NCI-H1417 treated with DMSO at 0.1 percent for 48 hours (cell line): ENCODE measurements around the gene GATAD2A.
"Not testable (repeated sequence)": the region's sequence is repeated elsewhere in the genome, so short reads cannot be mapped to it uniquely, and the experiment has no call there.

Source experiments
- DNase-seq: peaks from one replicate; lab custom pipeline; 2025; lab: John Stamatoyannopoulos, UW

The GATAD2A gene

DNA sequence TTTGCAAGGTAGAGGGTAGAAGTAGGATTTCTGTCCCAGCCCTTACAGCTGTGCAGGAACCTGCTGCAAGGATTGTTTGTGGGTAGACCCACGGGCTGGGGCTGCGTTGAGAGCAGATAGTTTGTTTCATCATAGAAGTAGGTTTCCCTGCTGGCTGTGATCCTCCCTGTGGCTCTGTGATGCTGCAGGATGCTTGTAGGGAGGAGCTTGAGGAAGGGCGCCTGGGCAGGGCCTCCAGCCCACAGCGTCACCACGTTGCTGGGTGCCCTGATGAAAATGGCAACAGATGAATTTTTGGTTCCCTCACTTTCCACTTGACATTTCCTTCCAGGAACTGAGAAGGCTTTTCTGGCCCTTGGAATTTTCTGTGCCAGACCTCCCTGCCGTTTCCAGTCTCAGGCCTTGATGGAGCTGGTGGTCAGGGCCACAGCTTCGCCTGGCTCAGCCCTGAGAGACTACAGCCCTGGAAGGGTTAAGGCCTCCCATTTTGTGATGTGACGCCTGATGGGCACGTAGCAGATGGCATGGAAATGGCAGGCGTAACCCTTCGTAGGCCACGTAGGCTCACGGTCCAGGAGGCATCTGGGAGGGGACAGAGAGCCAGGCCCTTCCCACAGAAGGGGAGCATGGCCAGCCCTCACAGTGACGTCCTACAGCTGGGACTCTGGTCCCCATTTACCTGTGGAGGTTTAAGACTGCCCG lies 42.2 kb downstream of the GATAD2A start:
- DNase-seq = no peak

DNA sequence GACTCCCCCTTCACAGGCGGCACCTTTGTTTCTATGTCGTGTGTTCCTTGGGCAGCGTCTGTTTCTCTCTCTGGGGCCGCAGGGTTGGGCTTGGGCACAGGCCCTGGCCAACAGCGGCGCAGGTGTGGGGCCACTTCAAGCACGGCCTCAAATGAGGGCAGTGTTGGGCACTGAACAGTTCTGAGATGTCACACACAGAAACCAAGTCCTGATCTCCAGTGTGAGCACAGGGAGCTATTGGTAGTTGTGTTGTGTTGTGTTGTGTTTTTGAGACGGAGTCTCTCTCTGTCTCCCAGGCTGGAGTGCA lies 42.7 kb downstream of the GATAD2A start:
- DNase-seq = no peak

DNA sequence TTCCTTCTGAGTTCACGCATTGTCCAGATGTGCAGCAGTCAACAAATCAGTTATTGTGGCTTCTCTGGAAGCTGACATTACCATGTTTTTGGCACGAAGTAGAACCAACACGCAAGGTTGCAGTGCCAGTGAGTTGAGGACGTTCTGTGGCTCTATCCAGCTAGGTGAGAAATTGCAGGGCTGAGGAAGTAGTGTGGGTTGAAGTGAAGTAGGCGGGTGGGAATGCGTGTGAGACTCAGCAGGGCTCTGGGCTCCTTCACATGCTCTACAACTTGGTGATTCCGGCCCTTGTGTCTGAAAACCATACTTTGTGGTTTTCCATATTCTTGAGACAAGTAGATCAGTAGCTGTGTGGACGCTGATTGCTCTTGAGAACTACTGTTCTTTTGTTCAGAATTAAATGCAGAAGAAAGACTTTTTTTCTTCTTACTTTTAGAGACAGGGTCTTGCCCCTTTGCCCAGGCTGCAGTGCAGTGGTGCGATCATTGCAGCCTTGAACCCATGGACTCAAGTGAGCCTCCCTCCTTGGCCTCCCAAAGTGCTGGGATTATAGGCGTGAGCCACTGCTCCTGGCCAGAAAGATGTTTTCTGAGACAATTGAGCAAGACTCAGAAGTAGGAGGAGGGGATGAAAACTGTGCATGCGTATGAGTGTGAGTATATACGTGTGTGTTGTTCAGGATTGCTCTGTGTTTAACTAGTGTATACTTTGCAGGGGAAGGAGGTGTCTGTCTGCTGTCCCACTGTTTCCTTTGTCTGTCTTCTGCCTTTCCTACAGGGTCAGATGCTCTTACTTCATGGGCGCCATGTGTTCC lies 46.2 kb downstream of the GATAD2A start:
- no peak for DNase-seq

DNA sequence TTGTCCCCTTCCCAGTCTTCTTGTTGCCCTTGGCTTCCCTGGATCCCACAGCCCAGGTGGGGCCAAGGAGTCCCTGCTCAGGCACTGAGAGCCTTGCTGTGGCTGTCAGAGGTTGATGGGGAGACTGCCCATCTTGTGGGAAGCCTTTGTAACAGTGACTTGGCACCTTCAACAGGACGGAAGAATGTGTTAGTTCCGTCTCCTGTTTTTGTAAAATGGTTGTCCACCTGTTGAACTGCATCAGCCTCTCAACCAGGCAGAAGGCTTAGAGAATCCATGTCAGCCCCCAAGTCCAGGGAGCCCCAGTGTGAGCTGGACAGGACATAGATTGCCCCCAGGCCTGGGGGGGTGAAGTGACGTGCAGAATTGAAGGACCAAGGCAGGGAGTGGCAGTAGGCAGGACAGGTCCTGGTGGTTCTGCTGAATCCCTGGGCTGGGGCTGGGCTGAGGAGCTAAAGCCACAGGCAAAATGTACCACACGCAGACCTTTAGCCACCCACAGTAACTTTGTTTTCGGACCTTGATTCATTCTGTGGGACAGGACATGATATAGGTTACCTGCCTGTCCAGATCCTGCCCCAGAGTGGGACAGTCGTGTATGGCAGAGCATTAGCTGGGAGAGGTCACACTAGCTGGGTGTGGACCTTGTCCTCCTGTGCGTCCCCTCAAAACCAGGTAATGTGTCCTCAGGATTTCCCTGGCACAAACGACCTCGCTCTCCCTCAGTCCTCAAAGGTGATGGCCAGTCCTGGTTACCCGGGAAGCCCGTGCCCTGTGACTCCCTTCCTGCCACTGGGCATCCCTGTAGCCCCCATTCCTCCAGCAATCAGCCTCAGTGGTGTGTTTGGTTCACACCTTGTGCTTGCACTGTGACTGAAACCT lies 47.0 kb downstream of the GATAD2A start:
- DNase-seq = no peak

DNA sequence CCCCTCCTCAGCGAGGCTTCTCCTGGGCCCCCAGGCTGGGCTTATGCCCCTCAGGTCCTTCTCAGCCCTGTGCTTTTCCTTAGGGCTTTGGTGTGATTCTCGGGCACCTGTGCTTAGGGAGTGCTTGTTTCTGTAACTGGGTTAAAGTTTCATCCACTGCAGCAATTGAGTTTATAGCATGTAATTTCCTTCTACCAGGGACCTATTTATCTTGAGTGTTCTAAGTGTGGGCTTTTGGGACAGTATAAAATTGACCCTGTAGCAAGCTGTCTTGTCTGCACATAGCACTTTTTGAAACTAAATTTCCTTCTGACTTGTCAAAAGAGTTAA lies 47.6 kb downstream of the GATAD2A start:
- DNase-seq = no peak

DNA sequence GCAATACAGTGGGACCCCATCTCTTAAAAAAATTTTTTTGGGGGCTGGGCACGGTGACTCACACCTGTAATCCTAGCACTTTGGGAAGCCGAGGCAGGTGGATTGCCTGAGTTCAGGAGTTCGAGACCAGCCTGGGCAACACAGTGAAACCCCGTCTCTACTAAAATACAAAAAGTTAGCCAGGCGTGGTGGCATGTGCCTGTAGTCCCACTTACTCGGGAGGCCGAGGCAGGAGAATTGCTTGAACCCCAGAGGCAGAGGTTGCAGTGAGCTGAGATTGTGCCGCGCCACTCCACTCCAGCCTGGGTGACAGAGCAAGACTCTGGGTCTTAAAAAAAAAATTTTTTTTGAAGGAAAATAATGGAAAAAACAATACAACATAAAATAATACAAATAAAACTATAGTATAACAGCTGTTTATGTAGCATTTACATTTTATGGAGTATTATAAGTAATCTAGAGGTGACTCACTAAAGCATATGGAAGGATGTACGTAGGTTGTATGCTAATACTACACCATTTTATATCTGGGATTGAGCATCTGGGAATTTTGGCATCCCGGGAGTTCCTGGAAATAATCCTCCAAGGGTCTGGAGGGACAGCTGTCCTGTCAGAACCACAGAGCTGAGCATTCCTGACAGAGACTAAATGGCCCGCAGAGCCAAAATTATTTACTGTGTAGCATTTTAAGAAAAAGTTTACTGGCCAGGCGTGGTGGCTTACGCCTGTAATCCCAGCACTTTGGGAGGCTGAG lies 49.9 kb downstream of the GATAD2A start:
- not testable (repeated sequence) for DNase-seq

DNA sequence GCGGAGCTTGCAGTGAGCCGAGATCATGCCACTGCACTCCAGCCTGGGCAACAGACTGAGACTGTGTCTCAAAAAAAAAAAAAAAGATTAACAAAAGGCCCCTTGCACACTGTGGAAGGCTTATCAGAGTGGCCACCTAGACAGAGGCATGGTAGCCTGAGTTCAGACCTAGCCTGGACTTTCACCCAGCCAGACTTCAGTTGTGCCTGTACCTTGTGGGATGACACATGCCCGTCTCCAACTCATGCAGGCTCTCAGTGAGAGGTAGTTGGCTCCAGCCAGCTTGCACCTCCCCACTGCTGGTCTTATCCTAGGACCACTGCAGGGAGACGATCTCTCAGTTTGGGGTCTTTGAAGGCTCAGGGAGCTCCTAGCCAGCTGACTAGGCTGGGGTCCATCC lies 52.2 kb downstream of the GATAD2A start:
- DNase-seq = no peak

DNA sequence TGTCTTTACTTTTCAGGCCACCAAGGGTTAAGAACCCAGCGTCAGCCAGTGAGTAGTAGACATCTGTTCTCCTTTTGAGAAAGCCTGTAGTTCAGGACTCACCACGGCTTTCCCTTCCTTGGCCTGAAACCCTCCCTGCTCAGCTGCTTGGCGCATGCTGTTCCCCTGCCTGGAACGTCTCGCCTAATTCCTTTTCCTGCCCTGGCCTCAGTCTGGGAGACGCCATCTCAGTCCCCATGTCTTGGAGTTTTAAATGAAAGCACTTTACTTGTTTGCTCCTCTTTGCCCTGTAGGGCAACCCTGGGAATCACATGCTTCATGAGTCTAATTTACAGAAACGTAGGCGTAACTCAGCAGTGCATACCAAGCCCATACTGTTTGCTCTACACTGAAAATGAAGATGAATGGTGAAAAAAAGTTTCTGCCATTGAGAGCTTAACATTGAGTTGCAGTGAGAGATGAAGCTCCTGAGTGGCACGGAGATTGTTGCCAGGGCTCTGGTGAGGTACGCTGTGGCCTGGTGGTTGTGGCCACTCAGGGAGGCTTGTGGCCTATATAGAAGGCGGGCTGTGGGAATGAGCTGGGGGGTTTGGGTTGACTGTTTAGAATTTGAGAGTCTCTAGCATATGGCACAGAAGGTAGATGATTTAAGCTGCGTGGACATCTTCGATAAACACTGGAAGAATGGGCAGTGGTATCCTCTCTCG lies 52.8 kb downstream of the GATAD2A start:
- DNase-seq = no peak

DNA sequence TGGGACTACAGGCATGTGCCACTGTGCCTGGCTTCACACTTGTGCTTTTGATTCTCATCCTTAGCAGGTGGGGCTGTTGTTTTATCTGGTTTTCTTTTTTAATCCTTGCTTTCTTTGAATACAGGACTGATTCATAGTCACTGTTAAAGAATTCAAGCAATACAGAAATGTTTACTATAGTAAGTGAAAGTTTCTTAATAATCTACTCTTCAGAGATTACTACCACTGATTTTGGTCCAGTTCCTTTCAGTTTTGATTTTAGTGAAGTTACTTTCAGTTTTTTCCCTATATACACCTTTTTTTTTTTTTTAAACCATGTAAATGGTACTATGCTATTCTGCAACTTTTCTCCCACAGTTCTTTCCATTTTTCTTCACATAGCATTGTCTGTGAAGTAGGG lies 53.6 kb downstream of the GATAD2A start:
- DNase-seq = no peak

DNA sequence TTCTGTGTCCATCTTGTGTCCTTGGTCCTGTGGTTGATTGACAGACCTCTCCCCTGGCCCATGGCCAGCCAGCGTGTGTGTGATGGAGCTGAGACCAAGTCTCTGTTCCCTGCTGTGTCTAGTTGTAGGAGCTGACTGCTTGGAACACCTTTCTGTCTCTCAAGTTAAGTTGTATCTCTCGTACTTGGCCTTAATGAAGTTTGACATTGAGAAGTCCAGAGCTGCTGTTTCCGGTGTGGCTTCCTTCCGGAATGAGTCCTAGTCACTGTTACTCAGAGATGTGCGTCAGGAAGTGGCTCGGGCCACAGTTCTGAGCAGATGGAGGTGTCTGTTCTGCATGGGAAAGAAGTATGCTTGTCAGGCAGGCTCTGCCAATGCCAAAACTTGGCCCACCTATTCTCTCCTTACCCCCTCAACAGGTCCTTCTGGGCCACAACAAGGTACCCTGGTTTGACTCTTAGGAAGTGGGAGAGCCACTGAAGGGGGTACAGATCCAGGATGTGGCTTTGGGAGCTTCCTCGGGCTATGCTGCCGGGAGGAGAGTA lies 54.3 kb downstream of the GATAD2A start:
- no peak for DNase-seq

DNA sequence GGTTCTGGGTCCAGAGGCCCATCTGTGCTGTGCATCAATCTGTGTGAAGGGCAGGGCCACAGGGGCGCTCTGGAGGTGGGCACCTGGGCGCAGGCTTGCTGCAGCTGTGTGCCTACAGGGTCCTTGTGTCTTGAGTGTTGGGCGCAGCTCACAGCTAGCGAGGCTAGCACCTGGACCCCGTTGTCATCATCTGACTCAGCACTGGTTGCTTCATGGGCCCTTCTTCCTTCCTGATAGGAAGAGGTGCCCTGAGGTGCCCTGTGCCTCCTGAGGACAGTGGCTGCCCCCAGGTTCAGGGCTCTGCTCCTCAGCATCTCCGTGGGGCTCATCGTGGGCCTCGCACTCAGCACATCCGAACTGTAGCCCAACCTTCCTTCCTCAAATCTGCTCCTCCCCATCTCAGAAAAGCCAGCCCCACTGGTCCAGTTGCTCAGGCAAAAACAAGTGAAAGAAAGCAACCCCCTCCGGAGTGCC lies 54.8 kb downstream of the GATAD2A start:
- no peak for DNase-seq

DNA sequence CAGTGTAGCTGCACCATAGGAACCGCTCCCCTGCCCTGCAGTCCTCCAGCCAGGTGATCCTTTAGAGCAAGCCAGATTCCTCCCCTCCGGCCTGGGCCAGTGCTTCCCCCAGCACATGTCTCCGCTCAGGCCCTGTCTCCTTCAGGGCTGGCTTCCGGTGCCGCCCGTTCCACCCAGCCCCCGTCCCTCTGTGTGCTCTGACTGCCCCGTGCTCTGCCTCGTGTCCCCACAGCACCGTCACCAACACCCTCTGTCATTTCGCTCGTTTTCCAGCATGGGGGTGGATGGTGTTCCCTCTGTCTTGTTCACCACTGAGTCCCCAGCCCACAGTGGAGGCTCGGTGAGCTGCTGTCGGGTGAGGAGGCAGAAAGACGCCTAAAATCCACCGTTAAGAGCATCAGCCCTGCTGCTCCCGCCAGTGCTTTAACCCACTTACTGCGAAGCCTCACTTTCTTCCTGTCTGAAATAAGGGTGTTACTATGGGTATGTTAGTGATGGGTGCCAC lies 55.3 kb downstream of the GATAD2A start:
- DNase-seq = no peak

DNA sequence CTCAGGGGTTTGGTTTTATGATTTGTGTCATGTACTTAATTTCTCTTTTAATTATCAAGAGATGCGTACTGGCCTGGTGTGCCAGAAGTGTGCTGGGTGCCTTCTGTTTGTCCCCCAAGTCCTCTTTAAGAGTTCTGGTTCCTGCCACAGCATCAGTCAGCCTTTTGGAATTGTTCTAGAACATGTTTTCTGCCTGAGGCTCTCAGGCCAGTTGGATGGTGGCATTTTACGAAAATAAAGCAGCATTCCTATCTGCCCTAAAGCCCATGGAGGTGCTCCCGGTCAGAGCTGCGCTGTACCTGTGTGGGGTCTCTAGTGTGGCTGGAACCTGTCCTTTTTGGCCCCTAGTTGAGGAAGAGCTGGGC lies 55.8 kb downstream of the GATAD2A start:
- DNase-seq = no peak

DNA sequence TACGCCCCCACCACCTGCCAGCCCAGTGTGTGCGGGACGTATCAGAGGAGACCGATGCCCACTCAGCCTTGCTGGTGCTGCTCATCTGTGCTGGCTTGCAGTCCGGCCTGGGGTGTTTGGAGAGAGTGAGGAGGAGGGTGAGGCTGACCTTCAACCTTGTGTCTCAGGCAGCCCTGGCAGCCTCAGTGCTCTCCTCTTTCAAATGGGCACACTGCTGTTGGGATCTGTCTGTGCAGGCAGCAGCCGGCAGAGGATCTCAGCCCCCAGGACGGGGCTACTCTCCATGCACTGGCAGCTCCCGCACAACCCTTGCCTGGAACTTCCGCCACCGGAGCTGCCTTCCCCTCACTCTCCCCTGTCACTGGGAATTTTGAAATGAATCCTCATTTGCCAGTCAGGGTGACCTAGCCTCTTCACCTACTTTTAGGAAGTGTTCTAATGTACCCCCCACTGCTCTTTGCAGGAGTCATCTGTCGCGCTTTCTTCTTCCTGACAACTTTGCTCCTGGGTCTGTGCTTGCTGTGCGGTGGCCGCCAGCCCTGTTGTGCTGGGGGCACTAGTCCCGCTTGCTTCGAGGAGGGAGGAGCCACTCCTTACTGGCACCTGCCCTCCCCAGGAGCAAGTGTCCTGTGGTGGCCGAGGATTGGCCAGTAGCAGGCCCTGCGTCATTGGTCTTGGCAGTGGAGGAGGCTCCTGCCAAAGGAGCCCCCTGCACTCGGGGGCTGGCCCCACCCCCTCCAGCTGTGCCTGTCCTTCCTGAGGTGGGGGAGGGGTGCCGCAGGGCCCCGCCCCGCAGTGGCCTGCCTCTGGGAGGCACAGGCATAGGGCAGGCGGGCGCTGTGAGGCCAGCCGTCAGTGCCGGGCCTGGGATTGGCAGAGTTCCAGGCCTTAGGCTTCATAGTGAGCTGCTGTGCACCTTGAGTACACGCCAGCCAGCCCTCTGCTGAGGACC lies 56.5 kb downstream of the GATAD2A start:
- DNase-seq = no peak

DNA sequence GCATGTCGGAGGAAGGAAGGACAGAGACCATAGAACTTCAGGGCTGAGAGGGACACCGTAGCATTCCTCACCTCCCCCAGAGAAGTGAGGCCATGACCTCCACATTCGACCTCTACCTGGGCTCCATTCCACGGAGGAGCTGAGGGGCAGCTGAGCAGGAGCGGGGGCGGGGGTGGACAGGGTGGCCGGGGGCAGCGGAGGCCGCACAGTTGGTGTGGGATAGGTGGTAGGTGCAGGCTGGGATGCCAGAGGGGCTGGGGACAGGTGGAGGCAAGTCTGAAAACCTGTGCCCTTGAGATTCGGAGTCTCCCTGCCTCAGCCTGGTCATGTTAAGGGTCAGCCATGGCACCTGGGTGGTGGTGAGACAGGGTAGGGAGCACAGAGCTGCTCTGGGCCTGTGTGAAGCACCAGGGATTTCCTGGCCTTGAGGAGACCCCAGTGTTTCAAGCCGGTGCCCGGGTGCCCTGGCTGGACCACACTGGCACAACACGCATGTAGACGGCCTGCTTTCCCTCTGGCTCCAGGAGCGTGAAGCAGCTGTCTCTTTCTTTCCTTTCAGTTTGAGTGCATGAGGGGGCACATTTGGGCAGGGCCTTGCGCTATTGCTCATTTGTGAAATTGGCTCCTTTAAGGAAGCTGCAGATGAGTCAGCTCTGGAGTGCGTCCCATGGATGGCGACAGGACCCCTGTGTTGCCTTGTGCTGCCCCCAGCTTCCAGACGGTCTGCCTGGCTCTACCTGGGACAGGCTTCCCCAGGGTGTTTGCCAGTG lies 58.1 kb downstream of the GATAD2A start:
- DNase-seq = no peak

DNA sequence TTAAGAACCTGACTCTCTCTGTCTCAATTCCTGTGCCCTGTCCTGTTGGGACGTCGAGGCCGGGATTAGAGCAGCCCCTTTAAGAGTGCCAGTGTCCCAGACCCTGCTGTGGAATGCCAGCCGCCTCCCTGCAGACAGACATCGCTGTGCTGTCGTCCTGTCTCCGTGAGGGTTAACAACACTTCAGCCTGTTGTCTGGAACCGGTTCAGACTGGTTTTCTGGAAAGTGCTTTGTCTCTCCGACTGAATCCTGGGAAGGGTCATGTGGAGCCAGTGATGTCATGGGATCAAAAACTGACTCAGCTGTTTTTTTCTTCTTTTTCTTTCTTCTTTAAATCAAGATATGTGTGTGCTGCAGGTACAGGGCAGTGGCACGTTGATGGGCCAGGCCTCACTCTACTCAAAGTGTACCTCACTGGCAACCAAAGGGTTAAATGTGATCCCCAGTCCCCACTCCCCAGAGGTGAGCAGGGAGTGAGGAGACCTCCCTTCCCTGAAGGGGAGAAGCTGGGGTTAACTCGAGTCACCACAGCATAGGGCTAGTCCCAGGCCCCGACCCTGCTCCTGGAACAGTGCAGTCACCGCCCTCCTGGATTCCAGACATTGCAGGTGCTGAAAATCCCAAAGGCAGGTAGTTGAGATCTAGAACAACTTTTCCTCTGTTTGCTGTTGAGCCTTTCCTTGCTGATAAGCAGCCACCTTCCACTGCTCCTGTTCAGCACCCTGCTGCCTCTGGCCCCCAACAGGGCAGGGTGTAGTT lies 59.0 kb downstream of the GATAD2A start:
- no peak for DNase-seq

DNA sequence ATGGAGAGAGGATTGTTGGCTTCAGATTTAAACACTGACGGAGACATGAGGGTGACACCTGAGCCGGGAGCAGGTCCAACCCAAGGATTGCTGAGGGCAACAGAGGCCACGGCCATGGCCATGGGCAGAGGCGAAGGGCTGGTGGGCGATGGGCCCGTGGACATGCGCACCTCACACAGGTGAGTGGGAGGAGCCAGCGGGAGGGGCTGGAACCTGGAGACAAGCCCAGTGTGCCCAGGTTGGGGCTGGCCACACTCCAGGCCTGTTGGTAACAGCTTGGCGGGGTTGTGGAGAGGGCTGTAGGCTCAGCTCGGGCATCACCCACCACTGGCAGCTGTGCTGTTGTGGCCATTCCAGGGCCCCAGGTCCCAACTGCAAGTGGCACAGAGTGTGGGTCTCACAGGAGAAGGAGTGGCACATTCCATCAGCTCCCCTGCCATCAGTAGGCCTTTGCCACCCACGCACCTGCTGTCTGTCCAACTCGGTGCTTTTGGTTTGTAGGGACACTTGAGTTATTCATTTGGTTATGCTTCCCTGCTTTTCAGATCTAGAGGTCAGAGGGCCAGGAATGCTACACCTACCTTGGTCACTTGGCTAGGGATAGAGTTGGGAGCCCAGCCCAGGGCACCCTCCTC lies 60.1 kb downstream of the GATAD2A start:
- no peak for DNase-seq

DNA sequence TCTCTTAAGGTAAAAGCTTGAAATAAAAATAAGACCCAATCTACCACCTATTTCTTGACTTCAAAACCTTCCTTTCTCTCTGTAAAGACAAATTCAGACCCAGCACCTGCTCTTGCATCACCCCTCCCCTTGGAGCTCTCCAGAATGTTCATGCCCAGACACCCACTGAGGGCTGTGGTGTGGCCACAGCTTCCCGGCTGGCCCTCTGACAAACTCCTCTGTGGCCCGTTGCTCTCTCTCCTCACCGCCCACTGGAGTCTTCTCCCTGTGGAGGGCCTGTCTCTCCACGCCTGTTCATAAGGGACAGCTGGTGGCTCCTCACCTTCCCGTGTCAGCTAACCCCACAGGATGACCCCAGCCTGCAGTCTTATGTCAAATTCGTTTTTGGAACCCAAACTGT lies 60.7 kb downstream of the GATAD2A start:
- DNase-seq = no peak
